GM21367 (cell line): ENCODE results near the gene RPL28.
"Not testable (repeated sequence)": the region's sequence is repeated elsewhere in the genome, so short reads cannot be mapped to it uniquely, and the experiment has no call there.

ENCODE experiments used
- ATAC-seq: cut with Tn5 transposase; IDR thresholded peaks from one replicate; pipeline ENCODE4 v1.9.1; 2021; ENCODE audit not compliant: unreplicated experiment

Gene RPL28

DNA sequence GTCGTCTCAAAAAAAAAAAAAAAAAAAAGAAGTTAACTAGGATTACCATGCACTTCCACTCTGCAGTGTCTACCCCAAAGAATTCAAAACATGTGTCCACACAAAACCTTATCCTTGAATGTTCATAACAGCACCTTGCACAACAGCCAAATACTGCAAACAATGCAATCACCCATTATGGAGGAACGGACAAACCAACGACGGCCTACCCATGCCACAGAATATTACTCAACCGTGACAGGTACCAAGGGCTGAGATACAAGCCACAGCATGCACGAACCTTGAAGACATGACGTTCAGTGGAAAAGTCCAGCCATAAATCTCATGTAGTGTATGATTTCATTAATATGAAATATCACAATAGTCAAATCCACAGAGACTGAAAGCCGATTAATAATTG, 60.3 kb downstream of the RPL28 start:
- ATAC-seq = no peak

GRCh38 chr19:55447421-55448174, 61.9 kb downstream of the RPL28 start:
- no peak for ATAC-seq

DNA sequence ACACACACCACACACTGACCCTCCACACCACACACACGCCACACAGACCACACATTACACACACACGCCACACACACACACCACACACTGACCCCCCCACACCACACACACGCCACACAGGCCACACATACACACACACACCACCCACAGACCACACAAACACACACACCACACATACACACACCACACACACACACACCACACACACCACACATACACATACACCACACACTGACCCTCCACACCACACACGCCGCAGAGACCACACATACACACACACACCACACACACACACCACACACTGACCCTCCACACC, 62.4 kb downstream of the RPL28 start:
- not testable (repeated sequence) for ATAC-seq

- ATAC-seq = no peak
These were observed 63.7 kb downstream of the RPL28 start for GRCh38 chr19:55449469-55449868.

- no peak for ATAC-seq
These were observed 65.6 kb downstream of the RPL28 start for GRCh38 chr19:55451163-55451964.

DNA sequence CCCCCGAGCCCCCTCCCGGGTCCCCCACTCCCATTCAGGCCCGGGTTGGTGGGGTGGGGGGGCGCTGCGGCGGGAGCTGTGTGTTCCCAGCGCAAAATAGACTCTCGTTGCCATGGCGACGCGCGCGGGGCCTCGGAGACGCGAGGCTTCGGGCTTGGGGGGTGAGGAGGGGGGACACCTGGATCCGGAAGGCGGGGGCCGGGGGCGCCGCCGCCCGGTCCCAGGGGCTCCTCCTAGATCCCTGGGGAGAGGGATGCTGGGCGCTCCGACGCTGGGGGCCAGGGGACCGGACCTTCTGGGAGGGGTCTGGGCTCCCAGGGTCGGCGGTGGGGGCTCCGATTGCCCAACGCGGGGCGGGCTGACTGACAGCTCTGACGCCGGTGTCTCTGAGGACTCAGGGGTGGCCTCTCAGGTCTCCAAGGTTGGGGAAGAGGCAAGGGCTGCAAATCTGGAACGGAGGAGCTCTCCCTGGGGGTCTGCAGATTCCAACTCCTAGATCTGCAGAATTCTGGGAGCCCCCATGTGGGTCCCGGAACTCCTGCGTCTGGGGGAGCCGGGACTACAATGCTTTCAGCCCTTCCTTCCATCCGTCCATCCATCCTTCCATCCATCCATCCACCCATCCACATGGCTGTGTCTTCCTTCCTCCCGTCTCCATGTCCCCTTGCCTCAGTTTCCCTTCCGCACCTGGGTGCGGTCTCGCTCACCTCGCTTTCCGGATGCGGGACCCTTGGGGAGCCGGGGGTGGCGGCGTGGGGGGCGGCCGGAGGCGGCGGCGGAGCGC, 66.4 kb downstream of the RPL28 start:
- ATAC-seq = no peak
